HG03103 (cell line): ENCODE measurements around the gene TTC39A.

ENCODE experiments used
- ATAC-seq: cut with Tn5 transposase; IDR thresholded peaks from one replicate; pipeline ENCODE4 v1.9.1; 2021; ENCODE audit warnings: low read depth; ENCODE audit not compliant: unreplicated experiment

Gene TTC39A

DNA sequence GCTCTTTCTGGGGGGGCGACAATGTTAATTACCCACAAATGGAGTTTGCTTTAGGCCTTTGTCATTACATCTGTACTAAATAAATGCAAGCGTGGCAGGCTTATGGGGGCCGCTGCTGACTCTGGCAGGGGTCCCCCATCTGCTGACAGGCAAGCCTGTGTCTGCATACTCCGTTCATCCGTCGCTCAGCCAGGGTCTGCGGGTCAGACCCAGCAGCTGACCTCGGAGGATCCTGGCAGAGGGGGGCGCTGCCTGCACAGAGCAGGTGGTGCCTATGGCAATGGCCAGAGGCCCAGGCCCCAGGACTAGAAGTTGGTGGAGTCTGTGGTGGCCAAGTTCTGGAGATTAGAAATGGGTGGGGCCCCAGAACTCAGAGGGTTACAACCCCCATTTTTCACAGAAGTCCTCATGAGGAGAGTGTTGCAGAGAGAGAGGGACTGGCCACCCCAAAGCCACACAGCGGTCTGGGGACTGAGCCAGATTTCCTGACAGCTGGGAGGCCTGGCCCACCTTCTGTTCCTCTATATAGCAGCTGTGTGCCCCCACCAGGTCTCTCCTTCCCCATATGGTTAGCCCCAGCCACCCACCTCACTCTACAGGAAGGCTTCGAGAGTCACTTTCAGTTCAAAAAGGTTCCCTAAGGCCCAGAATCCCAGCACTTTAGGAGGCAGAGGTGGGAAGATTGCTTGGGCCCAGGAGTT, 31.0 kb downstream of the TTC39A start:
- no peak for ATAC-seq

DNA sequence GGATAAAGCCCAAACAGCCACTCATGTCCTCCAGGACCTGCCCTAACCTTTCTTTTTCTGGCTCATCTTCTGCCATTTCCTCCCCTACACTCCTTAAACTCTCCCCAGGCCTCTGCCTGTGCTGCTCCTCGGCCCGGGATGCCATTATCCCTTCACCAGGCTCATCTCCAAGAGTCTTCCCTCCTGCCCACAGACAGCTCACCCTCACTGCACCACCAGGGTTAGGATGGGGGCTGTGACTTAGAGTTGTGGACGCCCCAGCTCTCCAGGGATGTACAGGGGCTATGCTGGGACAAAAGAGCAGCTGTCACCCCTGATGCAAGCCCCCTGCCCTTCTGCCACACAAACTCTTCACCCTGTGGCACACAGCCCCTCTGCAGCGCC, 32.0 kb downstream of the TTC39A start:
- no peak for ATAC-seq

DNA sequence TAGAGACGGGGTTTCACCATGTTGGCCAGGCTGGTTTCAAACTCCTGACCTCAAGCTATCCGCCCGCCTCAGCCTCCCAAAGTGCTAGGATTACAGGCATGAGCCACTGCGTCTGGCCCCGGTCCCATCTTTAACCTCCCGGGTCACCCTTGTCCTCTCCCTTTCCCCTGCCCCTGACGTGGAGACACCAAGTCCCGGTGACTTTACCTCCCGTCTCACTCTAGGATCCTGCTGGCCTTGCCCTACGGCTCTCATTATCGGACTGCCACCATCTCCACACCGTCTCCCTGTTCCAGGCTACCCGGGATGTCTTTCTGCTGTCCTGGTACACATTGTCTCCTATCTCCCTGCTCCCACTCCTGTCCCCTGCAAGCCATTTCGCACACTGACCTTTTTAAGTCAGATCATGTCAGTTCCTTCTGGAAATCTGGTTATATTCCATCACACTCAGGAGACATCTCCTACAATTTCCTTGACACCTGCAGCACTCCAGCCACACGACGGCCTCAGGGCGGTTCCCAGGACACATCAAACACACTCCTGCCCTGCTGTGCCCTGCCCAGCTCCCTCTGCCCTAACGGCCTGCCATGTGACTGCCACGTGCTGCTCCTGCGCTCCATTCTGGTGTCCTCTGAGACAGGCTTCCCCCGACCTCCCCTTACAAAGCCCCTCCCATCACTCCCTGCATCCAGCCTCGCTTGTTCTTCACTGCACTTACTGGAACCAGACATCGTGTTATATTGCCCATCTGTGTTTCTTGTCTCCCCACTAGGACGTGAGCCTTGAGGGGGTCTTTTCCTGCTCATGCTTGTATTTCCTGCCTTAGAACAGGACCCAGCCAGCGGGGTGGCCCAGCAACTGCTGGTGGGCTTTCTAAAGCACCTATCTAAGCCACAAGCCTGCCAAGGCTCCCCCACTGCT, 32.7 kb downstream of the TTC39A start:
- ATAC-seq: no peak

DNA sequence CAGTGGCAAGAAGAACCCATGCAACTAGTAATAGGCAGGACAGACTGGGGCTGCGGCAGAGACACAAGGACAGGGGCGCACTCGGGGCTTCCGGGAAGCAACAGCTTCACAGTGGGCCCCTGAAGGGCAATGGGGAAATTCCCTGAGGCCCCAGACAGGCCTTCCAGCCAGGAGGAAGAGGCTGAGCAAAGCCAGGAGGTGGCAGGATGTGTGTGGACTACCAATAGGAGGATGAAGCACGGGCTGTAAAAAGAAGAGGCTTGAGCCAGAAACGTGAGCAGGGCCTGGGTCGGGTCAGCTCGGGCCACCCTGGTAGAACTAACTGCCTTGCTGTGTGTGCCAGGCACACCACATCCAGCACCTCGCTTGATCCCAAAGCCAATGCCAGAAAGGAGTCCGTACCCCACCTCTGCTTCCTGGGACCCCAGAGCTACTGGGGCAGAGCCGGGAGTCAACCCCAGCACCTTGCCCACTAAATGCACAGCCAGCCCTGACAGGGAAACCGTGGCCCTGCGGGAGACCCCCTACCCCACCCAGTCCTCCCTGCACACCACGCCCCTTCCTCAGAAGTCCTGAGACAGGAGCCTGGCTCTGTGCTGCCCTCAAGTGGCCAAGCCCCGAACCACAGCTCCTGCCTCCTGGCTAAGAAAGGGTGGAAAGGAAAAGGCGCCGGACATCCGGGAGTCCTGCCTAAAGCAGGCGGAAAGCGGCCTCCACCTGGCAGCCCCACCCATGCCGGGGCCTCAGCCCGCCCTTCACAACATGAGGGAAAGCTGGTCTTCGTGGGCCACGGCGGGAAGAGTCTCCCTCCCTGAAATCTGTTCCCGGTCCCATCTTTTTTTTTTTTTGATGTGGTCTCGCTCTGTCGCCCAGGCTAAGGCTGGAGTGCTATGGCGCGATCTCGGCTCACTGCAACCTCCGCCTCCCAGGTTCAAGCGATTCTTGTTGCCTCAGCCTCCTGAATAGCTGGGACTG, 33.7 kb downstream of the TTC39A start:
- ATAC-seq: no peak

DNA sequence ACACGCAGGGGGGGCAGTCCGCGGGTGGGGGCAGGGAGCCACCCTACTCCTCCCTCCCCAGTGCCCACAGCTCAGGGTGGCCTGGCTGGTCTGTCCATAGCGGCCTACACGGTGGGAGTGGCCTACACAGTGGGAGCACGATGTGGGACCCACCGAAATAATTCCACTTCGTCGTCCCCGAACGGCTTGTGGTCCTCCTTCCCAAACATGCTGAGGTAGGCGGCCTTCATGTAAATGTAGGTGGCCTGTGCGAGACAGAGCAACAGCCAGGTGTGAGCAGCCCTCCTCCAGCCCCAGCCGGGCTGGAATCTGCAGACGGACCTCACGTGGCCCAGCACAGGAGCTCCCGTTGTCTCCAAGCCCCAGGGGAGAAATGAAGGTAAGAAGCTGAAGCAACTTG, 34.4 kb downstream of the TTC39A start:
- ATAC-seq: no peak

DNA sequence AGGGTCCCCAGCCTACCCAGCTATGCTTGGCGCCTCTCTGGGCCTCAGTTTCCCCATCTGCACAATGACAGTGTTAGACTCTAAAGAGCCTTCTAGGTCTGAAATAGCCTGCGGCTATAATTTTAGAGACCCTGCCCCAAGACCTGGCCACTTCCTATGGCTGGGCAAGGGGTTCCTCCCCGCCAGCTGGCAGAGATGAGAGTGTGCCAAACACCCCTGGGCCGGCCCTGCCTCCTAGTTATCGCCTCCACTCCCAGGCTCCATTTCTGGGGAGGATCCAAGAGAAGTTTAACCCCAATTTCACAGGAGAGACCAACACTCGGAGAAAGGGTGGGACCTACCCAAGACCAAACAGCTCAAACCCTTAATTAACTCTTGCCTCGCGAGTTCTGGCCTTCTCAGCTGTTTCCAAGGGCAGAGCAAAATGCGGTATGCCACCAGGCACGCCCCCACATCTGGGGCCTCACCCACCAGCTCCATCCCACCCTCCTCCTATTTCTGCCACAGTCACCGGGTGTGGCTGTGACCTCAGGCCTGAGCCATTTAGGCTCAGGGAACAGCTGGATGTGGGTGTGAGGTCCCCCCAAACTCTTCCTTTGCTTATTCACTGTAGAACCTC, 35.7 kb downstream of the TTC39A start:
- no peak for ATAC-seq

DNA sequence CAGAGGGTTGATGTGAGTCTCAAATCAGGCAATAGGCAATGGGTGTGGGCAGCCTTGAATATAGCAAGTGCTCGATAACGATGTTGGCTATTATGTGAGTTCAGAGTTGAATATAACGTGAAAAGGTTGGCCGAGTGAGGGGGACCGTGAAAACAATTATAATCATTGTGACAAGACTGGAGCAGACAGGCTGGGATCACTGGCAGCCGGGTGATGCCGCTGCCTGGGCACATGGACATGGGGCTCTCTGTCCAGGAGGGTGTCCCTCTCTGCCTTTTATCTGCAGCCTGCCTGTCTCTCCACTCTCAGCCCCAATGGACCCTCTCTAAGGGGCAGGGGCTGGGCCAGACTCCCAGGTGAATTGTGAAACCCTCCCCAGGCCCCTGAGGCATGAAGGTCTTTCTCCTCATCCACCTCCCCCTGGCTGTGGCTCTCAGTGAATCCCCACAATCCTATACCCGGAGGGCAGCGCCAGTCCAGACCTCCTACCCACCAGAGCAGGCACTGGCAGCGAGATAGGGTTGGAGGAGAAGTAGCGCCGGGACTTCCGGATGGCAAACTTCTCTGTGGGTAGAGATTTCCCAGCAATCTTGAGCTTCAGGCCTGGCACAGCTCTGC, 36.4 kb downstream of the TTC39A start:
- ATAC-seq: no peak

DNA sequence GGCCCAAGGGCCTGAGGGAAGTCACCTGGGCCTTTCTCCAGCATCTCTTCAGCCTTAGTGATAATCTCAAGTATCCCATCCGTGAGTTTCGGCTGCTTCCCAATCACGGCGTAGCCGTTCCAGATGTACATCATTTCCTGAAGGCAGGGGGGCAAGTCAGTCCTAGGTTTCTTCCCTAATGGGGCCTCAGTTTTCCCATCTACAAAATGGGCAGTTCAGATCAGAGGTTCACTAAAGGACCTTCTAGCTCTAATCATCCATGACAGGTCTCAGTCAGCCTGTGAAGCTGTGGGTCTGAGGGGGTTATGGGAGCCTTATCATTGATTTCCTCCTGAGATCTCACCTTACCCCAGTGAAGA, 39.9 kb downstream of the TTC39A start:
- ATAC-seq: no peak

DNA sequence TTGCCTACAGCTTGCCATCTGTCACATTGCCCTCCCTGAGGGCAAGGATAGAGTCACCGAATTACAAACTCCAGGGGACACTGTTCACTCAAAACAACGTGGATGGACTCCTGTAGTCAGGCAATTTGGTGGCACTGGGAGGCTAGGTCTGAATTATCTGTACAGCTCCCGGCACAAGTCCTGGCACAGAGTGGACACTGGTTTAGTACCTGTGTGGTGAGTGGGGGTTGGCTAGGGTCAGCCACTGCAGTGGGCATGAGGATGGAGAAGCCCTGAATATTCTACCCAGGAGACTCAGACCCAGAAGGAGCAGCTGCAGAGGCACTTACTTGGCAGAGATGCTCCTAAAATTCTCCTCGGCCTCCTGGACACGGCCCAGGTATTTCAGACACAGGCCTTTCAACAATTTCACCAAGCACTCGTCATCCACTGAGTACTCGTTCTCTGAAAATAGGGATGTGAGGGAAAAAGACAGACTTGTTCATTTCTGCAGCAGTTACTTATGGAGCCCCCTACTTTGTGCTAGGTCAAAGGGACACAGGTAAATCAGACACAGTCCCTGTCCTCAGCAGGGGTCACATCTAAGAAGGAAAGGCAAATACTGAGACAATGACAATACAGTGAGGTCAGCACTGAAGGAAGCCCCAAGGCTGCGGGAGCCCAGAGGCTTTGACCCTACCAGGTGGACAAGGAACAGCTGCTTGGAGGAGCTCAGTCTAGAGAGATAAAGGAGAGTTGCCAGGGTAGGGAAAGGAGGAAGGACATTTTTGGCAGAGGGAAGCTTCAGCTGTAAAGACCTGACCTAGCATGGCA, 40.5 kb downstream of the TTC39A start:
- no peak for ATAC-seq

DNA sequence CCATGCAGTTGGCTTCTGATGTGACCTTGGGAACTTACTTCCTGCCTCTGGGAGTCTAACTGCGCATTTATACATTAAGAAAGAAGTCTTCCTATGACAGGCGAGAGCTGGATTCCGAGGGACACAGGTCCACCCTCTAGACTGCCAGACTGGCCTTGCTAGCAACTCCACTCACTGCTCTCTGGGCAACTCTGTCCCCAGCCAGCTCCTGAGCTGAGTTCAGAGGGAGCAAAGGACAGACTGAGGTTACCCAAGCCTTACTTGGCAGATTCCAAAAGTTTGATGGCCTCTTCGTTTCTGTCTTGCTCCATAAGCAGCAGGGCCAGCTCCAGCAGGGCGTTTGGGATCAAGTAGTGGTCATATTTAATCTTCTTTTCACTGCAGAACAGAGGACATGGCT, 41.8 kb downstream of the TTC39A start:
- ATAC-seq: no peak

DNA sequence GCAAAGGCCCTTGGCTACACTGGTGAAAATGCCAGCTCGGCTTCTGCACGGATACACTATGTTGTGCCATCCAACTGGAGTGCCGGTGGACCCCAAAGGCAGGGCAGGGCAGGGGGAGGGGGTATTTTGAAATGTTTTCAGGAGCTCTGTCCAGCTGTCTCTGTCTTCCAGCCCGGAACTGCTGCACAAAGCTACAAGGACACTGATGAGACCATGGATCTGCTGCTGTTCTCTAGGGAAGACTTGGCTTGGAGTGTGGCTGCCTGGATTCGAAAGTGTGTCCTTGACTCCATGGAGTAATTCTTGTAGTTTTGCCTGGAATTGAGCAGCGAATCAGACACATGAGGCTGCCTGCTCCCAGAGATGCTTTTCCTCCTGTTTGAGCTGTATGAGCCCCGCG, 42.4 kb downstream of the TTC39A start:
- ATAC-seq: no peak

DNA sequence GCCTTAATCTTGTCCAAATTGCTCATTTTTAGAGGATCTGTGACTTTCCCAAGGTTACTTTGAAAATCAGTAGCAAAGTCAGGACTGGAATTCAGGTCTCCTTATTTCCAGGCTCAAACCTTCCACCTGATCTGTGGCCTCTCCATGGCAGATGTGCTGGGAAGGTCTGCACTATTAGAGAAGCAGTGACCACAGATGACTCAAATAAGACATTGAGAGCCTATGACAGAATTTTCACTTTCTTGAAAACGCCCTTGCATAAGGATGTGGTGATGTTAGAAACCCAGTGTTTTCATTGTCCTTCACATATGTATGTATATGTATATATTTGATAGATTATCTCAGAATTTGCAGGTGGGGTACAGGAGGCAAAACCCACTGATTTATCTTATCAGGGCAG, 45.3 kb downstream of the TTC39A start:
- peak; percentile 93 for ATAC-seq

DNA sequence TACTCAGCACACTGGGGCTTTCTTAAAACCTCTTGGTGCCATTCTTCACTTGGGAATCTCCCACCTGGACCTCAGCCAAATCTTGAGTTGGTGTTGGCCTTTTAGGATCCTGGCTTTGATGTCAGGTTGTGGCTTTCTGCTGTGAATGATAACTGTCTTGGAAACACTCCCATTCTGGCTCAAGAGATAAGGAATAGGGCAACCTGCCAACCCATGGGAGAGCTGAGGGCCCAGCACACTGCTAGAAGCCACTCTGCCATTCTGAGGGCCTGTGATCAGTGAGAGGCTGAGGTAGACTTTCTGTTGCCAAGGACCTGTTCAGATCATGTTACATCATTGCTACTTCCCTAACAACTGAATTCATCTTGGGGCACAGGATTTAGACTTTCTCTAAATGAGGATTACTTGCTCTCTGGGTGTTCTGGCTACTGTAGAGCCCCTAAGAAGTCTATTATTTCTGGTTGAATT, 45.8 kb downstream of the TTC39A start:
- ATAC-seq: no peak

DNA sequence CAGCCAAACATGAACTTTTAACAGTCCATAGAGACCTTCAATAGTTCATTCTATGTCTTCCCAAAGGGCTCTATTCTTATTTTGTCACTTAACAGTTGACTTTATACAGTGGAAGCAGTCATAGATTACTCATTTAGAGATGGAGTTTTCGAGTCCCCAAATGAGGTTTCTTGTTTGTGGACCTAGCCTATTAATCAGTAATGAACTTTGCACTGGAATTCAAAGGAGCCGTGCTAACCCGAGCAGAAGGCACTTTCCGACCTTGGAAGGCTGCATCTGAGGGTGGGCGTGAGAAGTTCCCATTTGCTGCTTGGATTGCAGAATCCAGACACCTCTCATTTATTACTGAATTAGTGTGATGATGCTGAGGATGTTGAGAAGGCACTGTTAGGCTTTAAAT, 46.4 kb downstream of the TTC39A start:
- no peak for ATAC-seq

DNA sequence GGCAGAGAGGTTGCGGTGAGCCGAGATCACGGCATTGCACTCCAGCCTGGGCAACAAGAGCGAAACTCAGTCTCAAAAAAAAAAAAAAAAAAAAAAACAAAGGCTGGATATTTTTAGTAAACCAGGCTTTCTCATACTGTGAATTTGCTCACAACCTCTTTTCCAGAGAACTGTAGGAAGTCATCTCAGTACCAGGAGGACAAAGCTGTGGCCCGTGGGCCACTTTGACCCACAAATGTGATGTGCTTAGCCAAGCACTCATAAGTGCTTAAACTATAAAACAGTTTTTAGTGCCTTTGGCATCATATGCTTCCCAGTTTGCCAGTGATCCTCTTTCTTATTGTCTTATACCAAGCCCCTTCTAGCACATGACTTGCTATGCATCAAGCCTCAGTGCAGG, 47.8 kb downstream of the TTC39A start:
- ATAC-seq: no peak

DNA sequence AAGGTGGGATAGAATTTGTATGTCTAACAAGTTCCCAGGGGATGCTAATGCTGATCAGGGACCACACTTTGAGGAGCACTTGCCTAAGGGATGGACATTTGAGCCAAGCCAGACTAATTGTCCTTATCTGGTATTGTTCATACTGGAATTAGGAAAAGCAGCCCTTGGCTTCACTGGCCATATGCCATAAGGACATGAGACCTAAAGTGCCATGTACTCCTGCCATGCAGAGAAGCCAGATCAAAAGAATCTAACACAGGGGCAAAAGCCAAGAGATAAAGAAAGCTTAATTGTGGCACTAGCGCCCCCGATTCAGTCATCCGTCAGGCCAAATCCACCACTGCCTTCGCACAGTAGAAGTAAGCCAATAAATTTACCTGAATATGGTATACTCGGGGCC, 48.6 kb downstream of the TTC39A start:
- ATAC-seq: no peak

DNA sequence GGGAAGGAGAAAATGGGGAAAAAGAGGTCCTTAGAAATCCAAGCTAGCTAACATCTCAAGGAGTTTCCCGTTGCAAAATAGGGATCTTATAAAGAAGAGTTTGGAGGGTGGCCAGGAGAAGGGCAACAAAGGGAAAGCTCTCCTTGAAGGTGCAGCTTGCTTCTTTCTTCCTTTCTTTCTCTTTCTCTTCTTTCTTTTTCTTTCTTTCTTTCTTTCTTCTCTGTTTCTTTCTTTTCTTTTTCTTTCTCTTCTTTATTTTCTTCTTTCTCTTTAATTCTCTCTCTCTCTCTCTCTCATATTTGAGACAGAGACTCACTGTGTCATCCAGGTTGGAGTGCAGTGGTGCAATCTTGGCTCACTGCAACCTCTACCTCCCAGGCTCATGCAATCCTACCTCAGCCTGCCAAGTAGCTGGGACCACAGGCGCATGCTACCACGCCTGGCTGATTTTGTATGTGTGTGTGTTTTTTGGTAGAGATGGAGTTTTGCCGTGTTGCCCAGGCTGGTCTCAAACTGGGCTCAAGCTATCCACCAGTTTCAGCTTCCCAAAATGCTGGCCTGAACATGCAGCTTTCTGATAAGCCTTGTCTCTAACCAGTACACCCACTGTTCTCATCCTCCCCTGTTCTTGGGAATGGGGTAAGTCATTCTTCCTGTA, 49.9 kb downstream of the TTC39A start:
- no peak for ATAC-seq

DNA sequence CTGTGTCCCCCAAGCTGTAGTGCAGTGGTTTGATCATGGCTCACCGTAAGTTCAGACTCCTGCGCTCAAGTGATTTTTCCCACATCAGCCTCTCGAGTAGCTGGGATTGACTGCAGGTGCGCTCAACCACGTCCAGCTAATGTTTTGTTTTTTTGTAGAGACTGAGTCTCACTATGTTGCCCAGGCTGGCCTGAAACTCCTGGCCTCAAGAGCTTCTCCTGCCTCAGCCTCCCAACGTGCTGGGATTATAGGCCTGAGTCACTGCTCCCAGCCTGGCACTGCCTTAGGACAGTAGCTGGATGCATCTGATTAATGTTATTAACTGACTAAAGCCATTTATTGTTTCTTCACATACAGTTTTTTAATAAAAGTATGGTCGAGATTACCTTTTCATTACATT, 54.1 kb downstream of the TTC39A start:
- ATAC-seq: no peak

DNA sequence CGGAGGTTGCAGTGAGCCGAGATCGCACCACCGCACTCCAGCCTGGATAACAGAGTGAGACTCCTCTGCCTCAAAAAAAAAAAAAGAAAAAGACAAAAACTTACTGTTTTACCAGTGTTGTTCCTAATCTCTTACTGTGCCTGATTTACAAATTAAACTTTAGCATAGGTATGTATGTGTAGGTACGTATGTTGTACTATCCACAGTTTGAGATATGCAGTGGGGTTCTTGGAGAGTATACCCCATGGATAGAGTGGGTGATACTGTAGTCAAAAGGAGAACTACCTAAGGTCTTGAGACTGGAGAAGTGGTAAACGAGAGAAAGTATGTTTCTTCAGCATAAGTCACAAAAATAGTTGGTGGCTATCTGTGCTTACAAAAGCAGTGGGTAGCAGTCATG, 55.7 kb downstream of the TTC39A start:
- no peak for ATAC-seq
